ENCODE data around the gene AAK1. TPM values are rescaled to one million over a fixed set of nuclear protein-coding genes. Genes with fewer than 3 reads are reported as not detected.
A peak's percentile ranks its signal among the peaks of the same experiment; 100 is the strongest.

AAK1 gene
- 10 to 100 TPM; 44.3 to 85.0 (median 60.3) TPM for total RNA-seq

DNA sequence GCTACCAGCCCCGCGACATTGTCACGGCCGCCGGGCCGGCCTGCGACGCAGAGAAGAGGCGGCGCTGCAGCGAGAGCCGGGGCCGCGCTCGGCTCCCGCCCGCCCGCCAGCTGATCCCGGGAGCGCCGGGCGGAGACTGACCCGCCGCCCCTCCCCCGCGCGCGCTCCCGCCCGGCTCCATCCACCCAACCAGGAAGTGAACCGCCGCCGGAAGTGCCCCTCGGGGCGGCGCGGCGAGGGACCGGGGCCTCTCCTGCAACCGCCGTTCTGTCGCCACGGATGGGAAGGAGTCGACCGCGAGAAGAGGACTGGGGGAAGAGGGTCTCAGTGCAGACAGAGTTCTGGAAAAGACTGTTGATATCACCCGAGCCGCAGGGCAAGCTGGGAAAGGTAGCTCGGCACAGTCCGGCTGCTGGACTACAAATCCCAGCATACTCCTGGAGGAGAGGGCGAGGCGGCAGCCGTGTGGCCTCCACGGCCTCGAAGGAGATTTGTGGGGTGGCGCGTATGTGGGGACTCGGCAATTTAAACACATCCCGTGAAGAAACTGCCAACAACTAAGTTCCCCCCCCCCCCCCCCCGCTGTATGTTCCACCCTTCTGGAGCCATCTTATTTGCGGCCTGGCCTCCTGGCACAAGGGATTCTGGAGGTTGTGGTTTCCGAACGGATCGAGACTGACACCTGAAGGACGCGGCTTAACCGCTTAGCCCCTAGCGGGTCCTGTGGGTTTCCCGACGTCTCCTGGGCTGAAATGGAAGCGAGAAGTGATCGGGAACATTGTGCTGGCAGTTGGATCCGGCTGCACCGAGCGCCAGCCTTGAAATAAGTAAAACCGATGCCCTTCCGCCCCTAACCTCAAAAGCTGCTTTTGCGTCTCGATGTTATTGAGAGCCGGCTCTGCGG, at the start of gene AAK1:
AAK1 (minus strand) TSS at position 138 of the 904 bp plus-strand sequence. CDS start 699 bp downstream, outside the sequence.
- no peaks in the 10 kb centered on the region for H3K36me3 ChIP-seq
- H3K9me3 ChIP-seq = no peaks in the 10 kb centered on the region
- peaks cover 0 to 51% (median 7%) of the 10 kb centered on the region in 4 donors for H3K4me1 ChIP-seq
- peak within 1 kb of the TSS; percentile 90 to 96 (median 94) for H3K27ac ChIP-seq
- peak; percentile 90 to 96 (median 95) for DNase-seq
- peak within 1 kb of the TSS; percentile 93 to 99 (median 98) for H3K4me3 ChIP-seq
- peak; percentile 41 to 80 for TF ChIP-seq POLR2A (IDR thresholded peaks at IDR 0.05)
- TF ChIP-seq, protein P1, sequence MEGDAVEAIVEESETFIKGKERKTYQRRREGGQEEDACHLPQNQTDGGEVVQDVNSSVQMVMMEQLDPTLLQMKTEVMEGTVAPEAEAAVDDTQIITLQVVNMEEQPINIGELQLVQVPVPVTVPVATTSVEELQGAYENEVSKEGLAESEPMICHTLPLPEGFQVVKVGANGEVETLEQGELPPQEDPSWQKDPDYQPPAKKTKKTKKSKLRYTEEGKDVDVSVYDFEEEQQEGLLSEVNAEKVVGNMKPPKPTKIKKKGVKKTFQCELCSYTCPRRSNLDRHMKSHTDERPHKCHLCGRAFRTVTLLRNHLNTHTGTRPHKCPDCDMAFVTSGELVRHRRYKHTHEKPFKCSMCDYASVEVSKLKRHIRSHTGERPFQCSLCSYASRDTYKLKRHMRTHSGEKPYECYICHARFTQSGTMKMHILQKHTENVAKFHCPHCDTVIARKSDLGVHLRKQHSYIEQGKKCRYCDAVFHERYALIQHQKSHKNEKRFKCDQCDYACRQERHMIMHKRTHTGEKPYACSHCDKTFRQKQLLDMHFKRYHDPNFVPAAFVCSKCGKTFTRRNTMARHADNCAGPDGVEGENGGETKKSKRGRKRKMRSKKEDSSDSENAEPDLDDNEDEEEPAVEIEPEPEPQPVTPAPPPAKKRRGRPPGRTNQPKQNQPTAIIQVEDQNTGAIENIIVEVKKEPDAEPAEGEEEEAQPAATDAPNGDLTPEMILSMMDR (IDR thresholded peaks at IDR 0.05) = peak in 2 of 6 experiments; percentile 2 to 21
- no peaks in the 10 kb centered on the region for H3K27me3 ChIP-seq

DNA sequence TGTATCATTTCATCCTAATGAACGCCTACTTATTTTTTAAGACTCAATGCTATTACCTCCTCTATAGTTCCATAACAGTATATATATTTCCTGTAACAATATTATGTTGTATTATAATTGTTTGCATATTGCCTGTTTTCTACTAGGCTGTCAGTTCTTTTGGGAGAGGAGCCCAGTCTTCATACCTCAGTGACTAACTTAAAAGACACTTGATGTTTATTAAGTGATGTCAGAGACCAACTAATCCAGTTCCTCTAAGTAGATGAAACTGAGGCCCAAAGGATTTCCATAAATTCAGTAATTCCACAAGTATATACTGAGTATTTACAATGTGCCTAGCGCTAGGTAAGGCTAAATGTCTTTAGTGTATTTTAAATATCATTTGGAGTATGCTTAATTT, 48.9 kb upstream of the AAK1 start:
- Histone ChIP-seq H3K4me1 (peaks cover 0 to 14% (median 8%) of the 10 kb centered on the region in 4 donors), H3K27me3 (no peaks in the 10 kb centered on the region), H3K9me3 (no peaks in the 10 kb centered on the region), H3K4me3 (no peak overlapping the region), H3K27ac (peak overlapping the region in 2 of 4 donors; percentile 57 to 72), H3K36me3 (no peaks in the 10 kb centered on the region)
- no peak for DNase-seq
- TF ChIP-seq POLR2A (IDR thresholded peaks at IDR 0.05) = no peak
- TF ChIP-seq, protein P1 (IDR thresholded peaks at IDR 0.05) = no peak

DNA sequence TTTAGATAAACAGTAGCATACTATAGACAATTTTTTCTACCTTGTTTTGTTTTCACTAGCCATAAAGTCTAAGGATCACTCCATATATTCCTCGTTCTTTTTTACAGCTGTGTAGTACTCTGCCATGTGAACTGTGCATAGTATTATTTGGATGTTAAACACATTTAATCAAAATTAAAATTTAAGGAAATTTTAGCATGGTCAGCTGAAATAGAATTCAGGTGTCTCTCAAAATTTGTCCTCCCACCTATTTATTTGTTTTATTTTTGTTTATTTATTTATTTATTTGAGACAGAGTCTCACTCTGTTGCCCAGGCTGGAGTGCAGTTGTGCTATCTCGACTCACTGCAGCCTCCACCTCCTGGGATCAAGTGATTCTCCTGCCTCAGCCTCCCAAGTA, 46.4 kb upstream of the AAK1 start:
- H3K4me3 ChIP-seq = no peak overlapping the region
- TF ChIP-seq POLR2A (IDR thresholded peaks at IDR 0.05) = no peak
- TF ChIP-seq, protein P1 (IDR thresholded peaks at IDR 0.05) = no peak
- H3K9me3 ChIP-seq = no peaks in the 10 kb centered on the region
- peaks cover 0 to 10% (median 6%) of the 10 kb centered on the region in 4 donors for H3K4me1 ChIP-seq
- no peak for DNase-seq
- H3K27ac ChIP-seq = no peak overlapping the region
- no peaks in the 10 kb centered on the region for H3K27me3 ChIP-seq
- H3K36me3 ChIP-seq = no peaks in the 10 kb centered on the region

DNA sequence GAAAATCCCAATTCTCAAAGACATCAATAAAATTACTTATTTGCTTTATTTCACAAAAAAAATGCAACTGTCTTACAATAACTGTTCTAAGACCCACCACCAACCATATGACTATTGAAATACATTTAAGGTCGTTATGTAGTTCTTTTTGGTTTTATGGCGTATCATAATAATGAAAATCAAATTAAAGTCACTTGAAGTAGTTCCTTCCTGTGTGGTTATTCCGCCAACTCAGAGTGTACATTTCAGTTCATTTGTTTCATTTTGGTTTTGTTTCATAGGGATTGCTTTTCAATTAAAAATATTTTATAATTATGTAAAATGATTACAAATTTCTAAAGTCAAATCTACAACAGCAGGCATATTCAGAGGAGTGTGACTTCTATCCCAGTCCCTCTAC, 45.9 kb upstream of the AAK1 start:
- peaks cover 0 to 8% (median 3%) of the 10 kb centered on the region in 4 donors for H3K4me1 ChIP-seq
- H3K9me3 ChIP-seq = no peaks in the 10 kb centered on the region
- H3K4me3 ChIP-seq = no peak overlapping the region
- no peak for DNase-seq
- H3K27ac ChIP-seq = no peak overlapping the region
- H3K27me3 ChIP-seq = no peaks in the 10 kb centered on the region
- H3K36me3 ChIP-seq = no peaks in the 10 kb centered on the region
- TF ChIP-seq, protein P1 (IDR thresholded peaks at IDR 0.05) = no peak
- no peak for TF ChIP-seq POLR2A (IDR thresholded peaks at IDR 0.05)

DNA sequence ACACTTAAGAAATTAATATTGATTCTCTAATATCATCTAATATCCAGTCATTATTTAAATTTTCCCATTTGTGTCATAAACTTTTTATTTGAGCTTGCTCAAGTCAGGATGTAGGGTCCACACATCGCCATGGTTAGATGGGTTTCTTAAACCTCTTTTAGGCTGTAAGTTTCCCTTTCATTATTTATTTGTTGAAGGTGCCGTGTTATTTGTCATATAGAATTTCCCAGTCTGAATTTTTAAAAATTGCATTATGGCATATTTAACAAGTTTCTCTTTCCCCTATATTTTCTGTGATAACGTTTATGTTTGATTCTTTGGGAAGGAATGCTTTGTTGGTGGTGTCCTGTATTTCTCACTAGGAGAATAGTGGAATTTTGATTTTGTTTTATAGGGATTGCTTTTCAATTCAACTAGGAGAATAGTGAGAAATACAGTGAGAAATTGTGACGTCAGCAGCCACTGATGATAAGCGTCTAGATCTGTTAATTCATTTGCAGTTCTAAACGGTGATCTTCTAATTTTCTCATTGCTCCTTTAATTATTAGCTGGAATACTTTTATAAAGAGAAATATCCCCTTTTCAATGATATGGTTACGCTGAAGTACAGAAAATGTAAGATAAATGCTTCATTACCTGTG, 44.6 kb upstream of the AAK1 start:
- Histone ChIP-seq H3K27ac (no peak overlapping the region), H3K4me3 (no peak overlapping the region), H3K9me3 (no peaks in the 10 kb centered on the region), H3K36me3 (no peaks in the 10 kb centered on the region), H3K4me1 (peaks cover 0 to 4% (median under 1%) of the 10 kb centered on the region in 4 donors), H3K27me3 (no peaks in the 10 kb centered on the region)
- DNase-seq = no peak
- no peak for TF ChIP-seq POLR2A (IDR thresholded peaks at IDR 0.05)
- TF ChIP-seq, protein P1 (IDR thresholded peaks at IDR 0.05) = no peak
